HG03064 (cell line): ENCODE results near the gene PLEKHJ1.

Experiments
- ATAC-seq: cut with Tn5 transposase; IDR thresholded peaks from one replicate; pipeline ENCODE4 v1.9.1; 2021; ENCODE audit warnings: low read depth; ENCODE audit not compliant: unreplicated experiment

The PLEKHJ1 gene

GRCh38 chr19:2226051-2226839, 9.9 kb downstream of the PLEKHJ1 start:
- no peak for ATAC-seq

- no peak for ATAC-seq
Measured at GRCh38 chr19:2225415-2226050, 10.6 kb downstream of the PLEKHJ1 start.

GRCh38 chr19:2224754-2225349, 11.3 kb downstream of the PLEKHJ1 start:
- ATAC-seq = no peak

GRCh38 chr19:2223959-2224358, 12.2 kb downstream of the PLEKHJ1 start:
- ATAC-seq = no peak

- no peak for ATAC-seq
Measured at GRCh38 chr19:2223391-2223790, 12.7 kb downstream of the PLEKHJ1 start.

GRCh38 chr19:2221918-2222317, 14.2 kb downstream of the PLEKHJ1 start:
- ATAC-seq = no peak

GRCh38 chr19:2221250-2221831, 14.8 kb downstream of the PLEKHJ1 start:
- ATAC-seq = no peak

- no peak for ATAC-seq
Measured at GRCh38 chr19:2219726-2220125, 16.4 kb downstream of the PLEKHJ1 start.

- ATAC-seq = no peak
Measured at GRCh38 chr19:2217591-2217990, 18.5 kb downstream of the PLEKHJ1 start.

GRCh38 chr19:2216361-2217225, 19.5 kb downstream of the PLEKHJ1 start:
- no peak for ATAC-seq

GRCh38 chr19:2215281-2215751, 20.8 kb downstream of the PLEKHJ1 start:
- no peak for ATAC-seq

- no peak for ATAC-seq
Measured at GRCh38 chr19:2214251-2214650, 21.9 kb downstream of the PLEKHJ1 start.

GRCh38 chr19:2213799-2214198, 22.3 kb downstream of the PLEKHJ1 start:
- ATAC-seq = no peak

- no peak for ATAC-seq
Measured at GRCh38 chr19:2212861-2213711, 23.0 kb downstream of the PLEKHJ1 start.

- ATAC-seq = no peak
Measured at GRCh38 chr19:2210987-2211740, 25.0 kb downstream of the PLEKHJ1 start.

GRCh38 chr19:2210206-2210605, 25.9 kb downstream of the PLEKHJ1 start:
- ATAC-seq = no peak

GRCh38 chr19:2209408-2209807, 26.7 kb downstream of the PLEKHJ1 start:
- ATAC-seq = no peak

GRCh38 chr19:2208975-2209374, 27.2 kb downstream of the PLEKHJ1 start:
- ATAC-seq = no peak
